Stimulated activated CD4-positive, alpha-beta T cell treated with anti-CD3 and anti-CD28 coated beads, TNF-alpha, amount 100 ng/mL, for 4 hours (primary cell): ENCODE data around the gene WDFY2.

Experiments
- DNase-seq, 3 experiments: peaks; one replicate each; pipeline ENCODE4 v3.0.0-alpha.2; 2020; ENCODE audit warnings: low read depth in 3 of 3

The WDFY2 gene

DNA sequence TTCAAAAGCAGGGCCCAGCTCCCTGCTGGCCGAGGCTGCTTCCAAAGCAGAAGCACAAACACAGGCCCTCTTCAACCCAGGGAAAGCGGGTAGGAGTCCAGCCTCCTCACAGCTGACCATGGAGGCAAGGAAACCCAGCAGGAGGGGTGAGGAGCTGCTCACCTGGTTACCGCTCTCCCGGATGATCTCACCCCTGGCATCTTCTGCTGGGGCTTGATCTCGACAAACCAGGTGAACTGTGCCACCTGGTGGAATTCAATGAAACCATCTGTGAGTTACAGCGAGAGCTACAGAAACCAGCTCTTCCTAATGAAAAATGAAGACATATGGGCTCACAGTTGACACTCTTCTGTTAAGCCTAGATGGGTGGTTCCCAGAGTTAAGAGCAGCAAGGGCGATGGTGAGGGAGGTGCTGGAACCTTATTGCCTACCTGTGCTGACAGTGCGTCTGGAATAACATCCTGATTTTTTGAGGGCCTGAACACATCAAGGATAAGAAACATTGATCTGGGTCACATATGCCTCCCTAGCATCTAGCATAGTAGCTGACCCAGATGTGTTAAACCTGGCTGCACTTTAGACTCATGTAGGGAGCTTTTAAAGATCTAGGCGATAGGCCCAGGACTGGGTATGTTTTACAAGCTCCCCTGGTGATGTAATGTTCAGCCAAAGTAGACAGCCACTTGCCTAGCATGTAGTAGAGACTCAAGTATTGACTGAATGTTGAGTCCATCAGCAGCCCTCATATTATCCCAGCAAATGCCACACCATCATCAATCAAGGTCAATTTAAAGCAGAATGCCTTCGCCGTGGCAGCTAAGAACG lies 213.6 kb downstream of the WDFY2 start:
- DNase-seq: peak in 2 of 3 experiments; percentile 41 to 45

GRCh38 chr13:51799261-51799660 lies 215.0 kb downstream of the WDFY2 start:
- no peak for DNase-seq

- DNase-seq: no peak
Observed at GRCh38 chr13:51800486-51800885, 216.2 kb downstream of the WDFY2 start.

- DNase-seq: no peak
Observed at GRCh38 chr13:51801631-51802099, 217.4 kb downstream of the WDFY2 start.

DNA sequence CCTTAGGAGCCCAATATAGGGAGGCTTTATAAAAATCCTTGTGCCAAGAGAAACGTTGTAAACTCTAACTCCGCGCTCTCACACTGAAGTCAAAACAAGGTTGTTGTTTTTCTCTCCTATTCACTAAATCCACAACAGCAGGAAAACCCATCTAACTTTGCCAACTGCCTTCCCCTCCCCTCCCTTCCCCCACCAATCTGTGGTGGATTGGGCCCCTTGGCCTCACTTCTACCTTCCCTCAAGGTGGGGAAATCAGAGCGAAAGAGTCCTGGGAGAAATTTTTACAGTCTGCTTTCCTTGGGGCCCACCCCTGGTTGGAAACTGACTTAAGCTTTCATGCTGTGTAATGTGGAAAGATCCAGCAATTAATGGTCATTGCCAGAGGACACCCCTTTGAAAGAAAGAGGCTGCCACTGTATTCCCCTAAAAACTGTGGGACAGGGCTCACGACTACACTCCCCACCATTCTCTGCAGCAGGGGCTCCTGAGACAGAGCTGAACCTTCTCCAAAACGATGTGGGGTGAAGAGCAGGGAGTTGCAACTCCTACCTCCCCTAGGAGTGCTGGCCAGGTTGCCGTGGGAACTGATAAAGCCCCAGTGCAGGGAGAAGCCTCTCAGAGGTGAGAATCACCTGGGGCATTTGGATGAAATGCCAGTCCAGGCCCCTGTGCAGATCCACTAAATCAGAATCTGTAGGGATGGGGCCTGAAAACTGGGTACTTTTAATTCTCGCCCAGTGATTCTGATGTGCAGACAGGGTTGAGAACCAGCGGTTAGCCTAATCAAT lies 218.6 kb downstream of the WDFY2 start:
- no peak for DNase-seq

GRCh38 chr13:51803422-51804294 lies 219.4 kb downstream of the WDFY2 start, which contains the start of gene DHRS12:
Gene DHRS12, minus strand, starts transcription at chr13:51804163. Its CDS starts 4,504 bp downstream, at chr13:51799659.
- peak; percentile 70 to 77 (median 72) for DNase-seq

DNA sequence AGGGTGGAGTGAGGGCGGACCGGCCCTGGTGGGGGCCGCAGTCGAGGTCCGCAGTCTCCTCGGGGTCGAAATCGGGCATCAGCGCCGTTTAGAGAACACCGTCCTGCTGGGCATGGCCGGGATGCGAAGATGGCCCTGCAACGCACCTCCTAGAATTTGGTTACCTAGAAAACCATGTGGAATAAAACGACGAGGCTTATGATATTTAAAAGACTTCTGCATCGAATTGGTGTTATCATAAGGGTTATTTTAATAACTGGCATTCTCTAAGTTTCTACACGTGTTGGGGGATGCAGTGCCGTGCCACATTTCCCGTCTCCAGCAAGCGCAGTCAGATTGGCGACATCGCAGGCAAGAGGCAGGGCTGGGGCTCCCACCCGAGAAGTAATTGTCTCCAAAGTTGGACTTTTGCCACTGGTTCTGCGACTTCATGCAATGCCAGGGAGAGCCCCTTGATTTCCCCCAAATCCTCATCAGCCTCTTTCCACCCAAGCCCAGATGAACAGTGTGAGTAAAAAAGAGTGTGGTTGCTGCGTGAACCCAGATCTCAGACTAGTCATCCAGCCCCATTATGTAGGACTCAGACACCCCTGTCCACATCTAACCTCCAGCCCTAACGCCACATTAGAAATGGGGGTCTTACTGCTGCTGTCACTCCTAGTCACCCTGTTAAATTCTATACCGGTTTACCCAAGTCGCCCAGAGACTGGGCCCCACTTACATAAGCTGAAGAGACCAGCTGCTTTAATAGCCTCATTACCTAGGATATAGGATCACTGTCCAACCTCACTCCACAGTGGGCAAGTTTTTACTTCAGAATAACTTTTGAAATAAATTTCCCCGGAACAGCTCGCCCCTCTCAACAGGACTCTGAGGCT lies 220.3 kb downstream of the WDFY2 start:
- DNase-seq: peak in 1 of 3 experiments; percentile 24

- DNase-seq: no peak
Observed at GRCh38 chr13:51805313-51805712, 221.1 kb downstream of the WDFY2 start.

DNA sequence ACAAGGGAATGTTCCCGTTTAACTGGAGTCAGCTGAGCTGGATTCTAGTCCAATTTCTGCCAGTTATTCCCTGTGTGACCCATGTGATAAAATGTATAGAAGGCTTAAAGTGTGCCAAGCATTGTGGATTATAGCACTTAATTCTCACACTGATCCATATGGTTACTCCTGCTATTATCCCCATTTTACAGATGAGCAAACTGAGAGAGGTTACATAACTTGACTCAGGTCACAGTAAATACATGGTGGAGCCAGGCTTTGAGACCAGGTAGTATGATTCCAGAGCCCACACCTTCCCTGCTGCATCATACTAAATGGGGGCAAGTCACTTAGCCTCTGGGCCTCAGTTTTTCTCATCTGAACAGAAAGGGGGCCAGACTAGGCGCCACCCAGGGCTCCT lies 221.7 kb downstream of the WDFY2 start:
- no peak for DNase-seq

DNA sequence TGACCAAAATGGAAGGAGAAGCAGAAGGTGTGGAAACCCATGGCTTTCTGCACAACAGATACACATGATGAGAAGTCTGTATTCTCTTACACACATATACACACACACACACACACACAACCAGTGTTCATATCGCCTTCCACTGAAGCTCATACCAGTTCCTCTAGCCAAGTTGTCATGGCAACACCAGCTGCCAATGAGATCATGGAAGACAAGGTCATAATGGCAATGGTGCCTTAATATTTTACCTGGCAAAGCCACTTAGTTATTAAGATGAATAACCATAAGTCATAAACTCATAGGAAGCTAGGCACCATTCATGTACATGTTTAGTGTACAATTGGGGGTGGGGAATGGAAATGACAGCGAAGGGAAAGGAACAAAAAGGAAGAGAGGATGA lies 222.3 kb downstream of the WDFY2 start:
- DNase-seq: no peak

- no peak for DNase-seq
Observed at GRCh38 chr13:51807041-51807440, 222.8 kb downstream of the WDFY2 start.

DNA sequence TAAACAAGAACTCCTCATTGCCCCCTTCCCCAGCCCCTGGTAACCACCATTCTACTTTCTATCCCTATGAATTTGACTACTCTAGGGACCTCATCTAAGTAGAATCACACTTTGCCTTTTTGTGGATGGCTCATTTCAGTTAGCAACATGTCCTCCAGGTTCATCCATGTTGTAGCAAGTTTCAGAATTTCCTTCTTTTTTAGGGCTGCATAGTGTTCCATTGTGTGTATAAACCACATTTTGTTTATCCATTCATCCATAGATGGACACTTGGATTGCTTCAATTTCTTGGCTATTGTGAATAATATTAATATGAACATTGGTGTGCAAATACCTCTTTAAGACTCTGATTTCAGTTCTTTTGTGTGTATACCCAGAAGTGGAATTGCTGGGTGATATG lies 224.5 kb downstream of the WDFY2 start:
- no peak for DNase-seq

GRCh38 chr13:51811046-51811445 lies 226.8 kb downstream of the WDFY2 start:
- DNase-seq: no peak

DNA sequence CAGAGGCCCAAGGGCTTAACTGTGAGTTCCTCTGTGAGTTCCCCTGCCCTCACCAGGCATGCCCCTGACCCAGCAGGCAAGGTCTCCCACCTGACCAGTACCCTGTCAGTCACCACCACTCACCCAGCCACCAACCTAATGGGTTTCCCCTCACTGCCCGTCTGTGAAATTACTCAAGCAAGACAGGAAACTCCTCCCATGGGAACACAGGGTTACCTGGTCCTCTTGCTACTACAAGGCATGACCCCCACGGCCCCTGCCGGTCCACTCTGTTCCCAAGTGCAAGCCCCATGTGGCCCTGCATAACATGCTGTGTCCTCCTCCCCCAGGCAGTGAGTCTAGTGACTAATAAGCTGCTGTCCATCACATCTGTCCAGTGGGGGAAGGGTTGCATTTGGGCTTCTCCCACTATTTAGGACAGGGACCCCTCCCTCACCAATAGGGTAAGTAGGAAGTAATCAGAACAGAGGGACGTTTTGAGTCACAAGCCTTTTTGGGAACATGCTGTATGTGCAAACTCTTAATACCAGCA lies 227.7 kb downstream of the WDFY2 start:
- DNase-seq: no peak

DNA sequence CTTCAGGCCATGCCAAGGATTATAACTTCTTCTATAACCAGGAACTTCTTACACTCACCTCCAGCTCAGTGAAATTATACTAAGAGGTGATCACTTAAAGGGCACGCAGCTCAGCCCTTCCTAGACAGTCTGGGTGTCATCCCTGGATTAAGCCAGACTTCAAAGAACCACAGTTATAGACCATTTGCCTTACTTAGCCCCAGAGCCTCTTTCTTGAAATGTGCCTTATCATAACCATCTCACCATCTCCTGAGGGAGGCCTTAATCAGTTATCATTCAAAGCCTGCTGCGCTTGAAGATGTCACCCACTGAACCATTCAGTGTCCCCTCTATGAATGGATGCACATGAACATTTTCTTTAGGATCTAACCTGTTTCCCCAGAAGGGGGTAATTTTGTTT lies 229.8 kb downstream of the WDFY2 start:
- DNase-seq: no peak

DNA sequence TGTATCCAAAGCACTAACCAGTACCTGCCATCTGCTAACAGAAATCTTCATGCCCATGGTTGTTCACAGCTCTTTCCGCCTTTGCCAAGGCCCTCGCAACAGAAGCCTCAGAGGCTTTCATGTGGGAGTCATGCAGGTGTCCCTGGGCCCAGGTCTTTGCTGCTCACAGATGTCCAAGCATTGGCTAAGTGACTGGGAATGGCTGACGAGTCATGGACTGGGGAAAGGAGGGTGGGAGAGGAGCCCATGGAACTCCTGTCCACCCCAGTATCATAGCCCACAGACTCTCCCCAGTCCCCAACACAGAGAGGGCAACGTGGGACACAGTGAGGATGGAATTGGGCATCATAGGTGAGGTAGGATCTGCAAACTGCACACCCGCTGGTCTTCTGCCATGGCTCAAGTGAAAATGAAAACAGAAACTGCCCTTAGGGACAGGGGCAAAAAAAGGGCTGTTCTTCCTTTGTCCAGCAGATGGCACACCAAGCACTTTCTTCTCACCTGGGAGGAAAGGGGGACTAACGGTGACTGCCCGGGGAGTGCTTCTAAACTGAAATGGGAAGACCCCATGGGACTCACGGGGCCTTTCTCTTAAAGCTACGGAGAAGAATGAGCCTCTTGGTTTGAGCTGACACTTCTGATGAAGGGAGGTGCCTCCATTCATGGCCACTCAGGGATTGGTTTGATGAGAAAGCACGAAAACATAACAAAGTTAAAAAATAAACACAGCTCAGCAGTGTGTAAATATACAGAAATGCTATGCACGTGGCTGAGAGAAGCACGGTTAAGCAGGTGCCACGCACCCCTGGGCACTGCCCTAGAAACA lies 230.8 kb downstream of the WDFY2 start:
- DNase-seq: peak in 2 of 3 experiments; percentile 53 to 56

DNA sequence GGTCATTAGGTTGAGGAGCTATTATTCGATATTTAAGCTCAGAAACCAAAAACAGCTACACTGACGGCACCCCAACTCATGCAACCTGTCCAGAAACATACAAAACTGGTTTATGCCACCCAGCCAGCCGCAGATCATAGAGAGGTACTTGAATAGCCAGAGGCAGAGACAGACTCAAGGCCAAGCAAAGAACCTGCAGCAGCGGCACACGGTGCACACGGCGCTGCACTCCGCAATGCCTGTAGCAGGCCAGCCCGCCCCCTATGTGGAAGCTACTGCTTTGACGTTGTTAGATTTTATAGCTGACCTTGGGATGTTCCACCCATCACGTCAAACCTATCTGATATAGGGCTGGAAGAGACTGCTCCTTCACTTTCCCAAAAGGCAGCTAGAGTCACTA lies 231.6 kb downstream of the WDFY2 start:
- no peak for DNase-seq

- no peak for DNase-seq
Observed at GRCh38 chr13:51816604-51817249, 232.5 kb downstream of the WDFY2 start.
